NCI-H187 treated with DMSO at 0.1 percent for 48 hours (cell line): Measurements from ENCODE around the gene SERPINB6.
"Not testable (repeated sequence)": the region's sequence is repeated elsewhere in the genome, so short reads cannot be mapped to it uniquely, and the experiment has no call there.

Source experiments
- DNase-seq: peaks from one replicate; lab custom pipeline; 2025; lab: John Stamatoyannopoulos, UW

SERPINB6 gene

DNA sequence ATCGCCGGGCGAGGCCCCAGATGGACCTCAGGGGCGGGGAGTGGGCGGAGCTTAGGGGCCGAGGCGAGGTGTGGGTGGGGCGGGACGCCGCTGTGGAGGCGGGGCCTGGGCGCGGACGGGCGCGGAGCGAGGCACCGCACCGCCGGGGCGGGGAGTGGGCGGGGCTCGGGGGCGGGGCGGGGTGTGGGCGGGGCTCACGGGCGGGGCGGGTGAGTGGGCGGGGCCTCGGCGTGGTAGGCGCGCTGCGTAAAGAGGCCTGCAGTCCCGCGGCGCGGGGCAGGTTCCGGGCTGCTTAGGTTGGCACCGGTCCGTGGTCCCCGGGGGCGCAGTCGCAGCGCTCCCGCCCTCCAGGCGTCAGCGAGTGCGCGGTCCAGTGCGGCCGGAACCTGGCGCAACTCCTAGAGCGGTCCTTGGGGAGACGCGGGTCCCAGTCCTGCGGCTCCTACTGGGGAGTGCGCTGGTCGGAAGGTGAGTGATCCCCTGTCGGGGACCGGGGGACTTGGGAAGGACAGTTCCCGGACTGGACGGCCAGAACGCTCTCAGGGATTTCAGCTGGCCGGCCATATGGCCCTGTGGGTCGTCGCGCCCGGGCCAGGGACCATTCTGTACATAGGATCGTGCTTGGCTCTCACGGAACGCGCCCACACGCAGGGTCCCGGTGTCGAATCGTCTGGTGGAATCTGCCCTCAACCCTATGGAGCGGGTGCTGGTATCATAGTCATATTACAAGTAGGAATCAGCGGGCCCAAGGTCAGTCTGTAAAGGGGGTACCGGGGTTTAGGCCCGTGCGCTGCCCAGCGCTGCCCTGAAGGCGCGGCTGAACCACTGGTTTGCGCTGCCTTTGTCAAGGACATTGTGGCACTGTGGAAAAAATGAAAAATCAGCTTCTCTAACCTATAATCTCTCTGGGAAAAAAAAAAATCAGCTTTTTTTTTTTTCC lies 28.5 kb upstream of the SERPINB6 start, which contains the start of gene NQO2:
Gene NQO2, plus strand, starts transcription at position 277 of the 940 bp plus-strand sequence. CDS start 6,659 bp downstream, outside the sequence.
- peak; percentile 60 for DNase-seq

DNA sequence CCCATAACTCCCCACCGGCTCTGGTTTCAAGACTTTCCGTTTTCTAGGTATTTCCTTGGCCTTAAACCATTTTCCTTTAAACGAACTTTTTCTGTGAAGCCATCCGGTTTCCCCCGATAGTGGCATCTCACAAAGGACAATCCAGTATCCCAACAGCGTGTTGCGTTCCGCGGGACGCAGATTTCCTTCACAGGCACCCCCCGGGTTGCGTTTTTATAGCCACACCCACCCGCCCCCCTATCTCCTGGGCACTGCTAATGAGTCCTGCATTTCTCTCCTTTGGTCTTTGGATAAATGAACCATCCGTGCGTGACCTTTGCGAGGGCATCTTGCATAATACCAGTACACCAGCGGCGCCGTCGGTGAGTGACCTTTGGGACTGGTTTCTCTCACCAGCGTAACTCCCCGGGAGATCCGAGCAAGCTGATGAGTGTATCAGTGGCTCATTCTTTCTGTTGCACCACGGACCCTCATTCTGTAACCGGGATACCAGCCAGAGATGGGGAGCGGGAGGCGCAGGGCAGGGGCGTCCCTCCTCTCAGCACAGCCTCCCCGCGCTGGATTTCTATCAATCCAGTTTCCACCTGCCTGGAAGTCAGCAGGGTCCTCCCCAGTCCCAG lies 27.7 kb upstream of the SERPINB6 start:
- DNase-seq = no peak

DNA sequence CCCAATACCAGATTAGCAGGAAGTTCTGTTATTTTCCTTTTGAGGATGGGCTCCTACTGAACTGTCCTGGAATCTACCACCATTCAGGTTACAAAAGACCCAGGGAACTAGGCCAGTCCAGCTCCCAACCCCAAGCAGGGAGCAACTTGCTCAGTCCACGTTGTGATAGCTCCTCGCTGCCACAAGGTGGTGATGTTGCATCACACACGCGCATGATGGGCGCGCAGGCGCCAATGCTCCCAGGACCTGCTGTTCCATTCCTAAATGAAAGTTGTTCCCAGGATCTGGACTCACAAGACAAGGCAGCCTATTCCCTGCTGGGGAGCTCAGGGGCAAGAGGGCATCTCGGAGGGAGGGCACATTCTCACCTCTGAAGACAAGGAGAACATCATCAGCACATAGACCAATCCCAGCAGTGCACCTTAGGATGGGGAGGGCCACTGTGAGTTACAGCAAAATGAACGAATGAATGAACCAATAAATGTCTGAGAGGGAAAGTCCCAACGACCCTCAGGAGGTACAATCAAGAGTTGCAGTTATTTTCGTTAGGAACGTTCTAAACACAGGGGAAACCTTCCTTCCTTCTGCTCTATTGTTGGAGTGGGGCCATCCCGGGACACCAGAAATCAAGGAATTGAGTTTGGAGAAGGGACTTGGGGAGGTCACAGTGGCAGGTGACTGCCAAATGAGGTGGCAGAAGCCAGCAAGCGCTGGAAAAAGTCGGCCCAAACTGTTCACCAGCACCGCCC lies 27.1 kb upstream of the SERPINB6 start:
- DNase-seq = not testable (repeated sequence)

DNA sequence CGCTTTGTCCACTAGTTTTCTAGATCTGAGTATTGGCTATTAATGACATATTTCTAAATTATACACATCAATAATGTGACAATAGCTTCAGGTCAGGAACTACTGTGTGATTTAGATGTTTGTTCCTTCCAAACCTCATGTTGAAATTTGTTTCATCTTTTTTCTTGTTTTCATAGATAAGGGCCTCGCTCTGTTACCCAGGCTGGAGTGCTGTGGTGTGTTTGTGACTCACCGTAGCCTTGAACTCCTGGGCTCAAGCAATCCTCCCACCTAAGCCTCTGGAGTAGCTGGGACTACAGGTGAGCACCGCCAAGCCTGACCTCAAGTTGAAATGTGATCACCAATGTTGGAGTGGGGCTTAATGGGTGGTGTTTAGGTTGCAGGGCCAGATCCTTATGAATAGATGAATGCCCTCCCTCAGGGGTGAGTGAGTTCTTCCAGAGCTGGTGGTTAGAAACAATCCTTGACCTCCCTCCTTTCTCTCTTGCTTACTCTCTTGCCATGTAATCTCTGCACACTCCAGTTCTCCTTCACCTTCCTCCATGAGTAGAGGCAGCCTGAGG lies 22.5 kb upstream of the SERPINB6 start:
- DNase-seq = peak; percentile 58

DNA sequence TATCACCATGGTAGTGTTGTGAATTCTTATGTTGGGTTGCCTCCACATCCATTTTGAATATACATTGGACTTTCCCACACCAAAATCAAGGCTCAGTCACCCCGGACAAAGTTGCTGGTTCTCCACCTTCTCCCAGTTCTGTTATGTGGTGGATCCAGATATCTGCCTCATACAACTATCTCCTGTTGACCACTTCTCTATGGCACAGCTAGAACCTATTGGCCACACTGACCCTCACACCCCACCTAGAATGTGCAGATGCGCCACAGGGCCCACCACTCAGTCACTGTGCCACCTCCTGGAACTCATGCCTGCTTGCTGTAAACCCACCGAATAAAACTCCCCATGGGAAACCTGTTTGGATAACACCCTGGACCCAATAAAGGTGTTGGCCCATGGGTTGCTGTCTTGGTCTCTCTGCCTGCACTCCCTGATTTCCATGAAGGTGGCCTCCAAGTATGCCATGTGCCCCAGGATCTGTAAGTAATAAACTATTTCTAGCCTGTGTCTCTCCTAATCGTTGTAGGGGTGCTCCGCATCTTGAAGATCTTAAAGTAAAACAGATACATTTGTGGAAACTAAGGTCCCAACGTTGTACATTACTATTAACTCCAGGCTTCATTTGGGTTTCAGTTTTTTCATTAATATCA lies 21.1 kb upstream of the SERPINB6 start:
- DNase-seq = no peak

DNA sequence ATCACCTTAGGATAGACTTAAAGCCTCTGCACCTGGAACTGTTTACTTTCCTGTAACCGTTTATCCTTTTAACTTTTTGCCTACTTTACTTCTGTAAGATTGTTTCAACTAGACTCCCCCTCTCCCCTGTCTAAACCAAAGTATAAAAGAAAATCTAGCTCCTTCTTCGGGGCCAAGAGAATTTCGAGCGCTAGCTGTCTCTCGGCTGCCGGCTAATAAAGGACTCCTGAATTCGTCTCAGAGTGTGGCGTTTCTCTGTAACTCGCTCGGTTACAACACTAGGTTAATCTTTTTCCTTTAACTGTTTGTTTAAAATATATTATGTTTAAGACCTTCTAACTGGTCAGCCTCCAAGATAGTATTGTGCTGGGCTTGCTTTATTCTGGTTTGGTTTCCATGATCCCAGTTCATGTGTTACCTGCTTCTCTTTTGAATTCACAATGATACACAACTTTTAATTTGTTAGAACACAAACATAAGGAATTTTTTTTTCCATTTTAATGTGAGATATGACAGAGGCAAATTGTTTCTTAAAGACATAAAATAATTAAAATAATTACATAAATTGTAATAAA lies 19.7 kb upstream of the SERPINB6 start:
- no peak for DNase-seq

DNA sequence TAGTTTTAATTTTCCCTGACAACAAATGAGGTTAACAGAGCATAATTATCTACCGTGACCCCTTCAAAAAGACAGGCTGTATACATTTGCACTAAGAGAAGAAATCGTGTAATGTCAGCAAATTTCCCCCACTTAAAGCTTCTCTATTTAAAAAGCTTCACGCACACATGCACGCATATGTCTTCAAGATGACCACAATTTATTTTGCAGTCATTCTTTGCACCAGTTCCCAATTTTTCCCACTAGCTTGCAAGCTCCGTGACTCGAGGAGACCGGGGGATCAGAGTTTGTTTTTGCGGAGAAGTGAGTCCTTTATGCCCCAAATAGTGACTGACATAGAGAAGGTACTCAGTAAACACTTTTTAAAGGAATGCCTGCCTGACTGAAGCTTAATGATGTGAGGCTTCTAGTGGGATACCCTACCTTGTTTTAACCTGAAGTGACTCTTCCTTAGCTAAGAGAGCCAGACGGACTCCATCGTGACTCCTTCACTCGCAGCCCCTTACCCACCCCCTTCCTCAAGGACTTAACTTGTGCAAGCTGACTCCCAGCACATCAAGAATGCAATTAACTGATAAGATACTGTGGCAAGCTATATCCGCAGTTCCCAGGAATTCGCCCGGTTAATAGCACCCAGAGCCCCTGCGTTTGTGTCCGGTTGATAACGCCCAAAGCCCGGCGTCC lies 19.0 kb upstream of the SERPINB6 start:
- peak; percentile 23 for DNase-seq

DNA sequence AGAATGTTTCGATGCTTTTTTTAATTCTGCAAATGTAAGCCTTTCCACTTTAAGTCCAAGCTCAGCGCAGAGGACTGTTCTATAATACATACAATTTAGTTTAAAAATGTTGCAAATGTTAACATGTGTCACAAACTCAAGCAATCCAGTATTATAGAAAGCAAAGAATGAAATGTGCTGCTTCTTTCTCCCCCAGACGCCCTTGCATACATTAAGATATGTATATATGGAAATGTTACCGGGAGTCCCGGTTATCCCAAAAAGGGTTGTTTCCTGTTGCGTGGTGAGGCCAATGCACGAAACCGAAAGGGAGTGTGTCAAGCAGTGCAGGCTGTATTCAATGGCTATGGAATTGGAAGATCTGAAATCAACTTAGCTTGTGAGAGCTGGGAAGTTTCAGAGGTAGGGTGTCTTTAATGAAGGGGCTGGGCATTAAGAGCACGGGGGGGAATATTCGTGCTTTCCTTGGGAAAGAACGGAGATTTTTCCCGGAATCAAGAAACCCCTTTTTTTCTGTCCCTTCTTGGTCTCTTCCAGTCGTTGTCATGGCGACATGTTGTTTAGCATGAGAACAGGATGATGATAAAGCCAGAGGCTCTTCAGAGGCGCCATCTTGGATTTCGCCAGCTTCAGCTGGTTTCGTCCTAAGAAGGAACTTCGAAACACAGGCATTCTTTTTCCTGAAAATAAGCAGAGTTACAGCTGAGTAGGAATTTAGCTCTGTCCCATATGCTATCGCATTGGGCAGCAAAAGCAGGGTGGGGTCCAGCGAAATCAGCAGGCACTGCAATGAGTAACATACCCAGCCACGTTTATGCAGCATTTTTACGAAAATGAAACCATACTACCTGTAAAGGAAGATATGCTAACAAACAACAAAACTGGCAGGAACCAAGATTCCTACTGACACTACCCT lies 18.2 kb upstream of the SERPINB6 start:
- DNase-seq = peak; percentile 93

DNA sequence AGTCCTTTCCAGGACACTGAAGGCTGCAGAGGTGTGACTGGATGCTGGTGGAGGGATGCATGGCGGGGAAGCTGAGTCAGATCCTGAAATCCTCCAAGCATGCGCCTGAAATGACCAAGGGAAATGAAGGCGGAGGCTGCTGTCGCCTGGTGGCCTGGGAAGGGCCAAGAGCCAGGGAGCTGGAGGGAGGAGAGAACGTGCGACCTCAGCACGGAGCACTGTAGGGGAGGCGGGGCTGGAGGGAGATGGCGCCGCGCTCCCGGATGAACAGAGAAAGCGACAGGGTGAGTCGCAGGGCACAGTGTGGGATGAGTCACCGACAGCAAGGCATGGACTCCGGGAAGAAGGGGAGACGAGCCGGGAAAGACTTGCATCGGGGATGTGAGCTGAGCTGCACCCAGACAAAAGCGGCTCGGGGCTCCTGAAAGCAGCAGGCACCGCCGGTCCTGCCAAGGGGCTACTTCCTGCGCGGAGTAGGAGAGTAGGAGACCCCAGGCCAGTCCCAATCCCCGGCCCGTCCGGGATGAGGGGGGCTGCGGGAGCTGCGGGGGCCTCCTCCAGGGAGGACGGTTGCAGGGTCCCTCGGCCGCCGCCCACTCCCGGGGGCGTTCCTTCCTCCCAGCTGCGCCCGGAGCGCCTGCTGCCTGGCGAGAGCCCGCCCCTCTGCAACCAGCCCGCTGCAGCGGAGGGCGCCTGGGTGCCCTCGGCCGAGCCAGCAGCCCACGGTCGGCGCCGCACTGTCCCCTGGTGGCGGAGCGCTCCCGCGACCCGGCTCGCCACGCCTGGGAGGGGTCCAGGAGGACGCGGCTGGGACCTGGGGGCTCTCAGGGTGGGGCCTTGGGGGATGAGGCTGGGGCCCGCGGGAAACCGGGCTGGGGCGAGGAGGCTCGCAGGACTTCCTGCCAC lies 17.3 kb upstream of the SERPINB6 start:
- peak; percentile 28 for DNase-seq

DNA sequence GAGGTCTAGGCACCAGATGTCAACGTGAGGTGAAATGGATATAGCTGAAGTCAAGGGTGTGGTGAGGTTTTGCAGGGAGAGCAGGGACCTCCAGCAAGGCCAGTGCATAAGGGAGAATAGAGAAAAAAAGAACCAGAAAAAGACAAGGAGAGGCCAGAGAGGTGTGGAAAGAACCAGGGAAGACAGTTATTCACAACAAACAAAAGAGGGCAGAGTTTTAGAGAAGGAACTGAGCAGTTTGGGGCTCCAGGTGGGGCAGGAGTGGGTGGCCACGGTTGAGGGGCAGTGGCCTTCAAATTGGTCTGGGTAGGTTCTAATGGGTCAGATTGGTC lies 16.7 kb upstream of the SERPINB6 start:
- no peak for DNase-seq

DNA sequence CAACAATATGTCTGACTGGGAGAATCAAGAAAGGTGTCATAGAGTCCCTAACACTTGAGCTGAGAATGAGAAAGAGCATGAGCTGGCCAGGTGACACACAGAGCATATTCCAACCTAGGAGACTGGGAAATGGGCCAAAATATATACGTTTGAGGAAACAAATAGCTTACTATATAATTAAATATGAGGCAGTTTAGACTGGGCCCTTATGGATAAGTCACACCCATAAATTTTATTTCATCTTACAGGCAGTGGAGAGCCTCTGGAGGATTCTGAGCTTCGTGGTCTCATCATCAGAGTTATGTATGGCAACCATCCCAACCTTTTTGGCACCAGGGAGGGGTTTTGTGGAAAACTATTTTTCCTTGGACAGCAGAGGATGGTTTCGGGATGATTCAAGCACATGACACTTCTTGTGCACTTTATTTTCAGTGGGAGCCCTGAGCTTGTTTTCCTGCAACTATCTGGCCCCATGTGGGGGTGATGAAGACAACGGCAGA lies 15.4 kb upstream of the SERPINB6 start:
- DNase-seq = no peak

DNA sequence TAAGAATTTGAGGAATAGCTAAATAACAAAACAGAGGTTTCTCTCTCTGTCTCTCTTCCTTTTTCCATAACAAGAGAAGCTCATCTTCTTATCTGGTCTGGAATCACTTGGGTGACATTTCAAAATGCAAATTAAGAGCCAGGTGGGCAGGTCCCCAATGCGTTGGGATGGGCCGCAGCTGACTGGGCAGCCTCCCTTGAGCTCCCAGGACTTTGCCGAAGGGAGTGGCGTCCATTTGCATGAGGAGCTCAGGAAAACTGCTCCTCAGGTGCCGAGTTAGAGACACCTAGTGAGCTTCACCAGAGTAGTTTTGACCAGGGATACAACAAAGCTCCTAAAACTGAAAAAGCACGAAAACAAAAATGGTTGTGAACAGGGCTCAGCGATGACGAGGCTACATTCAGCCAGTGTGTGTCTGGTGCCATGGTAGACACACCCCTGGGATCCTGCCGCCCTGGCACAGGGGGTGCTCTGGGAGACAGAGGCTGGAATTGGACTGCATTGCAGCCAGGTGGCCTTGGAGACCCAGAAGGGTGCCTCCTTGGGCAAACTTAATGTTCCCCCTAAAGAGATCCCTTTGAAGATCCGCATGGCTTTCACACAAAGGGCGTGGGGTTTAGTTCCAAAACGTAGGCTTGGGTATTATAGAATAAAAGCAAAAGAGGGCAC lies 13.5 kb upstream of the SERPINB6 start:
- no peak for DNase-seq

DNA sequence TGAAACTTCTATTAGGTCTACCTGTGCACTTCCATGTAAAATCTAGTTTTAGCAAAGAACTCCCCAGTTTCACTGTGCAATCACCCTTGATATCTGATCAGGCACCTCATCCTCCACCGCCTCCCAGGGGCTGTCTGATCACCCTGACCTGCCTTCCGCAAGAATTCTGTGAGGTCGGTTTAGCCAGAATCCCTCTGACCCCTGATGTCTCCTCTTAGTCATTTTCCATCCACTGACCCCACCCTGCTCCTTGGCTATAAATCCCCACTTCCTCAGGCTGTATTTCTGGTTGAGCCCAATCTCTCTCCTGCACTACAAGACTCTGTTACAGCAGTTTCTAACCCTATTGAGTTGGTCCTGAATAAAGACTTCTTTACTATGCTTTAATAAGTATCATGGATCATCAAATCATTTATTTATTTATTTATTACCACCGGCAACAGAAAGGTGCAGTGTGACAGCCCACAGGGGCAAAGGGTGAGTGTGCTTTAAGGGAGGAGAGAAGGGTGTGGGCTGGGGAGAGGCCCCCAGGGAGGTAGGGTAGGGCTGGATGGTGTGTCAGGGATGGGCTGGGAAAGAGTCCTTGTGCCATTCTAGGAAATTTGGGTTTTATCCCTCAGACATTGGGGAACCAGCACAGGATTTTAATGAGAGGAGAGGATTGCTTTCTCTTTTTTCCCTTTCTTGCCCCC lies 11.2 kb upstream of the SERPINB6 start:
- no peak for DNase-seq

DNA sequence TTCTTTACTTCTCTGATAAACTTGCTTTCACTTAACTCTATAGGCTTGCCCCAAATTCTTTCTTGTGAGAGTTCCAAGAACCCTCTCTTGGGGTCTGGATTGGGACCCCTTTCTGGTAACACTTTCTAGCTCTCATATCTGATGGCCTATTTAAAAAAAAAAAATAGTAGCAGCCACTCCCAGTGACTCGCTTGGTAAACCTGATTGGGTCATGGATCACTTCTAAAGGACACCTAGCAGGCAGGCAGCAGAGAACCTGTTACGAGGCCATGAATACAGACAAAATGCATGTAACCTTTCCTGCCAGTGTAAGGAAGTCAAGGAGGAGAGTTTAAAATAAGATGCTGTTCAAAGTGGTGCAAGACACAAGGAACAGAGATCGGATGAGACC lies 9.1 kb upstream of the SERPINB6 start:
- no peak for DNase-seq

DNA sequence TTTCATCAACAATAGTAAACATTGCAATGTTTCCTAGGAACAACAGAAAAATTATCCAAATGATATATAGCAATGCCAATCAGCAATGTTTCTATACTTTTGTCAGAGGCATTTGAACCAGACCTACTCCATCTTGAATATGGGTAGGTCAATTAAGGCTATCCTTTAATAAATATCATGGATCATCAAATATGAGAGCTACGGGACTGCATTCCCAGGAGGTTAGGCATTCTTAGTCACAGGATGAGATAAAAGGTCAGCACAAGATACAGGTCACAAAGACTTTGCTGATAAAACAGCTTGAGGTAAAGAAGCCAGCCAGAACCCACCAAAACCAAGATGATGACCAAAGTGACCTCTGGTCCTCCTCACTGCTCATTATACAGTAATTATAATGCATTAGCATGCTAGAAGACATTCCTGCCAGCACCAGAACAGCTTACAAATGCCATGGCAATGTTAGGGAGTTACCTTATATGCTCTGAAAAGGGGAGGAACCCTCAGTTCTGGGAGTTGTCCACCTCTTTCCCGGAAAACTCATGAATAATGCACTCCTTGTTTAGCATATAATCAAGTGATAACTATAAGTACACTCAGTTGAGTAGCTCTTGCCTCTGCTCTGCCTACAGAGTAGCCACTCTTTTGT lies 8.6 kb upstream of the SERPINB6 start:
- no peak for DNase-seq

DNA sequence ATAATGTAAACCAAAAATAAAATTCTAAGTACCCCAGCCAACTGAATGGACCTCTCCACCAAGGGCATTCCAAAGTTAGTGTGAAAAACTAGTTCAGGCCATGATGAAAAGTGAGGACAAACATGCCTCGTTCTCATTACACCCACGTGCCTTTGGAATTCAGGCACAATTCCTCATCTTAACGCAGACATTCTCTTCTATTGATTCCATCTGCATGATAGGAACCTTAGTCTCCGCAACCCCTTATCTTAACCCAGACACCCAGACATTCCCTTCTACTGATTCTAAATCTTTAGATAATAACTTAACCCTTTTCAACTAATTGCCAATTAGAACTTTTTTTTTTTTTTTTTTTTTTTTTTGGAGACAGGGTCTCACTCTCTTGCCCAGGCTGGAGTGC lies 7.6 kb upstream of the SERPINB6 start:
- no peak for DNase-seq
